Thymus (tissue), 11 donors: ENCODE measurements around the gene SUPT5H. TPM values are rescaled to one million over a fixed set of nuclear protein-coding genes. Genes with fewer than 3 reads are reported as not detected.

Experiments
- DNase-seq, 9 donors: peaks; one replicate each; pipeline ENCODE4 v3.0.0-alpha.2; 2013; ENCODE audit warnings: low spot score in 9 of 9, low read depth in 6 of 9, missing footprints in 1 of 9
- H3K27ac ChIP-seq, 2 donors: one replicate each; pipeline ENCODE4 v1.5.1; 2013; ENCODE audit warnings: control low read depth in 1 of 2, low read depth in 1 of 2, low read length in 1 of 2, mild to moderate bottlenecking in 1 of 2, moderate library complexity in 1 of 2
- H3K27me3 ChIP-seq, 2 donors: one replicate each; pipeline ENCODE4 v1.5.1; 2013; ENCODE audit warnings: low read length in 1 of 2; ENCODE audit not compliant: control insufficient read depth in 2 of 2, insufficient read depth in 1 of 2
- H3K36me3 ChIP-seq, 2 donors: one replicate each; pipeline ENCODE4 v1.5.1; 2013; ENCODE audit warnings: low read length in 1 of 2, mild to moderate bottlenecking in 1 of 2, moderate library complexity in 1 of 2; ENCODE audit not compliant: control insufficient read depth in 2 of 2, insufficient read depth in 2 of 2
- H3K4me1 ChIP-seq, 2 donors: one replicate each; pipeline ENCODE4 v1.5.1; 2013; ENCODE audit warnings: low read length in 2 of 2; ENCODE audit not compliant: control insufficient read depth in 2 of 2, insufficient read depth in 2 of 2
- H3K4me3 ChIP-seq, 2 donors: one replicate each; pipeline ENCODE4 v1.5.1; 2013; ENCODE audit warnings: low read length in 2 of 2, control low read depth in 1 of 2, mild to moderate bottlenecking in 1 of 2
- H3K9me3 ChIP-seq, 2 donors: one replicate each; pipeline ENCODE4 v1.5.1; 2013; ENCODE audit warnings: low read length in 1 of 2, mild to moderate bottlenecking in 1 of 2; ENCODE audit not compliant: control insufficient read depth in 2 of 2, insufficient read depth in 1 of 2
- WGBS: extraction: QIAGEN DNeasy Blood & Tissue Kit; methylation state at CpG from one replicate; pipeline ENCODE4 v1.1.7; 2013; 5-methylcytosine and 5-hydroxymethylcytosine counted together
- polyA plus RNA-seq: library from polyadenylated mRNA; stranded (reverse); fragments of 200-250 nt; gene quantifications from one replicate; pipeline ENCODE4 v1.2.3, GENCODE V29; 2013
- total RNA-seq: library from RNA; stranded (reverse); fragments of 120-200 nt; gene quantifications from one replicate; pipeline ENCODE4 v1.2.4, GENCODE V29; 2013
- donor health status: healthy.

The SUPT5H gene
- total and polyA plus RNA-seq, 2 donors = 39.0 to 203 TPM

DNA sequence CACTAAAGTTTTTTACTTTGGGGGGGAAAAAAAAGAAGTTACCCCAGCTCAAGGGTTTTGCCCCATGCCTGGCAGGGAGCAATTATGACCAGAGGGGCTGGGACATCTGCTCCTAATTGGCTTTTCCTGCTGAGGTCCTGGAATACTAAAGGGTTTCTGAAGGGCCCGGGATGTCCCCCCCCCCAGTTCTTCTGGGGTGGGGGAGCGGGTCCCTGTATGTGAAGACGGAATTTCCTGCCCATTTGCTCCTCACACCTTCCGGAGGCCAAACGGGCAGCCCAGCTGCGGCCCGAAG, 52.3 kb downstream of the SUPT5H start:
- H3K9me3 ChIP-seq = no peaks in the 10 kb centered on the region
- no peaks in the 10 kb centered on the region for H3K36me3 ChIP-seq
- no peak overlapping the region for H3K4me3 ChIP-seq
- H3K4me1 ChIP-seq = peaks cover 0 to 9% of the 10 kb centered on the region in 2 donors
- peaks cover 43 to 68% of the 10 kb centered on the region in 2 donors for H3K27me3 ChIP-seq
- H3K27ac ChIP-seq = no peak overlapping the region
- WGBS = 0% methylated on average over 7 of the region's 7 CpGs
- no peak for DNase-seq

DNA sequence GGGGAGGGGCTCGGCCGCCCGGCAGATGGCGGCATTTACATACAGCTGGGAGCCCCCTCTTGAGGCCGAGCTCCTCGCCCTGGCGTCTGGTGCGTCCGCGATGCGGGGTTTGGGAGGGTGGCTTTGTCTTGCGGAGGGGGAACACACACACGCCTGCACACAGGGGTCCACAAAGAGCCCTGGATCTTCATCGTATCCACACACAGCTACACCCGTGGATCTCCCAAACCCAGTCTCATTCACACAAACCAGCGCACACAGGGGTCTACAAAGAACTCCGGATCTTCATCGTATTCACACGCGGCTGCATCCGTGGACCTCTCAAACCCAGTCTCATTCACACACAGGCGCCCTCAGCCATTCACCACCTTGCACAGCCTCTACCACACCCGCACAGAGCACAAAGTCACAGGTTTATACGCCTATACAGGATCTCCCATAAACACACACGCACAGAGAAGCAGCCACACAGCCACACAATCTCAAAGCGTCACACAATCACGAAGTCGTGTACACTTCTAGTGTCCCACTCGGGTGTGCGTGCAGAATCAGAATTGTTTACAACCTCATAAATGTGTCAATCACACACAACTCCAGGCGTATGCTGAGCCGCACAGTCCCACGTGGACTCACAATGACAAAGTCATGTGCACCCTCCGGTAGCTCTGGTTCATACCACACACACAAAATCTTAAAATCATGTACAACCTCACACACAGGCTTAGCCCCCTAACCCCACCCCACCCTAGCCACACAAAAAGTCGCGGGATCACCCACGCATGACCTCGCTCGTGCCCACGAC, 52.8 kb downstream of the SUPT5H start:
- no peaks in the 10 kb centered on the region for H3K9me3 ChIP-seq
- peaks cover 43 to 72% of the 10 kb centered on the region in 2 donors for H3K27me3 ChIP-seq
- H3K27ac ChIP-seq = no peak overlapping the region
- no peaks in the 10 kb centered on the region for H3K36me3 ChIP-seq
- H3K4me1 ChIP-seq = peaks cover 0 to 12% of the 10 kb centered on the region in 2 donors
- no peak overlapping the region for H3K4me3 ChIP-seq
- peak in 1 of 9 donors; percentile 29 for DNase-seq
- WGBS = 2% methylated on average over 40 of the region's 40 CpGs

DNA sequence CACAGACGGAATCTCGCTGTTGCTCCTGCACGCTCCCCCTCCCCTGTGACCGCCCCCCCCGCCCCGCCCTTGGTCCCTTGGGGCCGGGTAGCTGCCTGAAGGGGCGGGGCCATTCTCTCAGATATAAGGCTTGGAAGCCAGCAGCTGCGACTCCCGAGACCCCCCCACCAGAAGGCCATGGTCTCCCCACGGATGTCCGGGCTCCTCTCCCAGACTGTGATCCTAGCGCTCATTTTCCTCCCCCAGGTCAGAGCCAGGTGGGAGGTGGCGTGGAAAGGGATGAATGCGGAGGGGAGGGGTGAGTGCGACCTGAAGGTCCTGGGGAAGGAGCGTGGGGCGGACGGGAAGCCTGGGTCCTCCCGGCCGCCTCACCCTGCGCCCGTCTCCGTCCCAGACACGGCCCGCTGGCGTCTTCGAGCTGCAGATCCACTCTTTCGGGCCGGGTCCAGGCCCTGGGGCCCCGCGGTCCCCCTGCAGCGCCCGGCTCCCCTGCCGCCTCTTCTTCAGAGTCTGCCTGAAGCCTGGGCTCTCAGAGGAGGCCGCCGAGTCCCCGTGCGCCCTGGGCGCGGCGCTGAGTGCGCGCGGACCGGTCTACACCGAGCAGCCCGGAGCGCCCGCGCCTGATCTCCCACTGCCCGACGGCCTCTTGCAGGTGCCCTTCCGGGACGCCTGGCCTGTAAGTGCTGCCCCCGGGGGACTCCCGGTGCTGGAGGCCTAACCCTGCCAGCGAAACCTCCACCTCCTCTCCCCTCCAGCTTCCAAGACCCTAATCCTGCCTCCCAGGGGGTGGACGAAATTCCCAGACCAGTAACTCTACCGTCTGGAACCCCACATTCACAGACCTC, 53.6 kb downstream of the SUPT5H start, which contains the start of gene DLL3:
TSS of gene DLL3 (plus strand) at position 150 of the 845 bp plus-strand sequence. CDS start at position 178, 28 bp downstream.
- 3% methylated on average over 60 of the region's 60 CpGs for WGBS
- Histone ChIP-seq H3K27ac (no peak within 1 kb of the TSS), H3K4me1 (peaks cover 0 to 13% of the 10 kb centered on the region in 2 donors), H3K27me3 (peaks cover 43 to 80% of the 10 kb centered on the region in 2 donors), H3K4me3 (no peak within 1 kb of the TSS), H3K36me3 (no peaks in the 10 kb centered on the region), H3K9me3 (no peaks in the 10 kb centered on the region)
- no peak for DNase-seq

DNA sequence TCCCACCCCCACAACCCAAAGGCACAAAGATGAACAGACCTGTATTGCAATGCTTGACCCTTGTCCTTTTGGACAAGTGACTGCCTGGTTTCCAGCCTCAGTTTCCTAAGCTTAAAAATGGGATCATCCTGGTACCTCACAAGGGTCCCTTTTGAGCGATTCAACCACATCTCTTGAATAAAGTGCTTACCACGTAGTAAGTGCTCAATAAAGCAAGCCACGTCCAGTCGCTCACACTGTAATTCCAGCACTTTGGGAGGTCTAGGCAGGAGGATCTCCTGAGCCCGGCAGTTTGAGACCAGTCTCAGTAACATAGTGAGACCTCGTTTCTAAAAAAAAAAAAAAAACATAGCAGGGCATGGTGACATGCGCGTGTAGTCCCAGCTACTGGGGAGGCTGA, 54.5 kb downstream of the SUPT5H start:
- H3K4me1 ChIP-seq = peaks cover 0 to 13% of the 10 kb centered on the region in 2 donors
- H3K9me3 ChIP-seq = no peaks in the 10 kb centered on the region
- H3K27me3 ChIP-seq = peaks cover 44 to 89% of the 10 kb centered on the region in 2 donors
- H3K36me3 ChIP-seq = no peaks in the 10 kb centered on the region
- no peak overlapping the region for H3K27ac ChIP-seq
- no peak overlapping the region for H3K4me3 ChIP-seq
- DNase-seq = no peak
- 86% methylated on average over 8 of the region's 8 CpGs for WGBS

DNA sequence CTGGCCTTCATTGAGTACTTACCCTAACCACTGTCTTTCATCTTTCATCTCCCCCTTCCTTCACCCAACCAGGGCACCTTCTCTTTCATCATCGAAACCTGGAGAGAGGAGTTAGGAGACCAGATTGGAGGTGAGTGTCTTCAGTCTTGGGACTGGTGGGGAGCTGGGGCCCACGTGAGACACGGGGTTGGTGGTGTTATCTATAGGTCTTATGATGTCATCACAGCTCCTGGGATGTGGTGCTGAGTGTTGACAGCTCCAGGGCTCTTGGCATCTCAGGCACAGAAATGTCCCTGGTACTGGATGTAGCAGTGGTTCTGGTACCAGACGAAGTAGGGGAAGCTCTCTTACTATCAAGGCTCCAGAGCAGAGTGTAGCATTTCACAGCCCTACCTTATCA, 55.2 kb downstream of the SUPT5H start:
- 69% methylated on average over 4 of the region's 4 CpGs for WGBS
- H3K27me3 ChIP-seq = peaks cover 47 to 95% of the 10 kb centered on the region in 2 donors
- H3K27ac ChIP-seq = no peak overlapping the region
- DNase-seq = no peak
- no peak overlapping the region for H3K4me3 ChIP-seq
- H3K36me3 ChIP-seq = no peaks in the 10 kb centered on the region
- H3K4me1 ChIP-seq = peaks cover 0 to 13% of the 10 kb centered on the region in 2 donors
- H3K9me3 ChIP-seq = peaks cover 0 to 3% of the 10 kb centered on the region in 2 donors

DNA sequence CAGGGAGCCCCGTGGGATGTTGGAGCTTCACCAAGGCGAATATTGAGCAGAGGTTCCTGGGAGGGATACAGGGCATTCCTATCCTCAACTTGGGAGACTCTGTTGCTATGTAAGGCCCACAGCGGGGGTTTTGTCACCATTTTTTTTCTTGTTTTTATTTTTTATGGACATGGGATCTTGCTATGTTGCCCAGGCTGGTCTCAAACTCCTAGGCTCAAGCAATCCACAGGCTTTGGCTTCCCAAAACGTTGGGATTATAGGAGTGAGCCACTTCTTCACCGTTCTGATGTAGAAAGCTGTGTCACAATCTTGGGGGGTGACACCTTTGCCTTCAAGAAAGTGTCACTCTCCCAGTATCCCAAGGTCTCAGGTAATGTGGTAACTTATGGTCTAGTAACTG, 56.0 kb downstream of the SUPT5H start:
- 80% methylated on average over 5 of the region's 5 CpGs for WGBS
- no peaks in the 10 kb centered on the region for H3K36me3 ChIP-seq
- H3K27me3 ChIP-seq = peaks cover 52 to 97% of the 10 kb centered on the region in 2 donors
- DNase-seq = no peak
- peaks cover 0 to 5% of the 10 kb centered on the region in 2 donors for H3K9me3 ChIP-seq
- H3K27ac ChIP-seq = no peak overlapping the region
- no peak overlapping the region for H3K4me3 ChIP-seq
- peaks cover 0 to 13% of the 10 kb centered on the region in 2 donors for H3K4me1 ChIP-seq

DNA sequence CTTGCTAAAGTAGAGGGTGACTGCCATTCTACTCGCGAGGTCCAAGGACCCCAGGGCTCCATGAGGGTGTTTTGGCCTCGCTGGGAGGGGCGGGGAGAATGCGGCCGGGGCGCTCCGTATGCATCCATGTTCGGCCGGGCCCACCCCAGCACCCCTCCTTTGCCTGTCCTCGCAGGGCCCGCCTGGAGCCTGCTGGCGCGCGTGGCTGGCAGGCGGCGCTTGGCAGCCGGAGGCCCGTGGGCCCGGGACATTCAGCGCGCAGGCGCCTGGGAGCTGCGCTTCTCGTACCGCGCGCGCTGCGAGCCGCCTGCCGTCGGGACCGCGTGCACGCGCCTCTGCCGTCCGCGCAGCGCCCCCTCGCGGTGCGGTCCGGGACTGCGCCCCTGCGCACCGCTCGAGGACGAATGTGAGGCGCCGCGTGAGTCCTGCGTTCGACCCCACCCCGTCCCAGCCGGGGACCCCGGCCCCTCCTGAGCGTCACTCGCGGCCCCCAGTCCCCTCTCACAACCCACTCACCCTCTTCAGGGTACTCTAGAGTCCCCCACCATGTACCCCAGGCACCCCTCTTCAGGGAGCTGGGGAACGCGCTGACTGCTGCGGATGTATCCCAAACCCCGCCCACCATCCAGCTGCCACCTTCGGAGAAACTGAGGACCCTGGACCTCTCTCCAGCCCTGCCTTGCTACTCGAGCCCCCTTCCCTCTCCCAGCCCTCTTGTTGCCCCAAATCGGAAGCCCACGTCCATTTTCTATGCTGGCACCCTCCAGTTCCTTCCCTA, 57.4 kb downstream of the SUPT5H start:
- Histone ChIP-seq H3K27me3 (peaks cover 57 to 96% of the 10 kb centered on the region in 2 donors), H3K4me3 (no peak overlapping the region), H3K36me3 (no peaks in the 10 kb centered on the region), H3K27ac (no peak overlapping the region), H3K4me1 (peaks cover 0 to 15% of the 10 kb centered on the region in 2 donors), H3K9me3 (peaks cover 0 to 9% of the 10 kb centered on the region in 2 donors)
- DNase-seq = peak in 7 of 9 donors; percentile 52 to 81 (median 59)
- 19% methylated on average over 69 of the region's 69 CpGs for WGBS

DNA sequence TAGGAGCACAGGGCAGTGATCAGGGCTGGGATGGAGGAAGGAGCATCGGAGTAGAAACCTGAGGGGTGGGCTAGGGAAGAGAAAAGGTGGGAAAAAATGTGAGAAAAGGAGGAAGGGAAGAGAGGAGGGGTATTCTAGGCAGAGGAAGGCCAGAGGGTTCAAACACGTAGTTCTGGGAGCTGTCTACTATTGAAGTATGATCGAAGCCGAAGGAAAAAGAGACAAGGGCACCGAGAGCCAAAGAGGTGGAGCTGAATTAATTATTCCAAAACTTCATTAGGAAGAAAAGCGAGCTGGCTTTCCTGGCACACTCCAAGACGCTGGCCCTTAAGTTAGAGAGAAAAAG, 61.2 kb downstream of the SUPT5H start:
- Histone ChIP-seq H3K27me3 (peaks cover 40 to 83% of the 10 kb centered on the region in 2 donors), H3K4me1 (peaks cover 0 to 9% of the 10 kb centered on the region in 2 donors), H3K9me3 (peaks cover 0 to 9% of the 10 kb centered on the region in 2 donors), H3K27ac (no peak overlapping the region), H3K36me3 (no peaks in the 10 kb centered on the region), H3K4me3 (no peak overlapping the region)
- WGBS = 61% methylated on average over 7 of the region's 7 CpGs
- no peak for DNase-seq
